Skeletal muscle satellite cell (primary cell): Measurements from ENCODE around the gene SMIM8.

Experiments
- H3K27me3 ChIP-seq: 2 replicates; pipeline ENCODE4 v1.7.0; 2013; ENCODE audit warnings: low read length; ENCODE audit not compliant: control insufficient read depth, insufficient read depth
- H3K36me3 ChIP-seq: 2 replicates; pipeline ENCODE4 v1.7.0; 2013; ENCODE audit warnings: mild to moderate bottlenecking, control low read depth, low read length; ENCODE audit not compliant: insufficient read depth
- H3K4me1 ChIP-seq: 2 replicates; pipeline ENCODE4 v1.7.0; 2013; ENCODE audit warnings: low read length; ENCODE audit not compliant: control insufficient read depth, insufficient read depth
- H3K4me2 ChIP-seq: 2 replicates; pipeline ENCODE4 v1.7.0; 2013; ENCODE audit warnings: mild to moderate bottlenecking, low read length
- H3K4me3 ChIP-seq: 2 replicates; pipeline ENCODE4 v1.7.0; 2013; ENCODE audit warnings: low read length
- H3K9ac ChIP-seq: 2 replicates; pipeline ENCODE4 v1.7.0; 2013; ENCODE audit warnings: mild to moderate bottlenecking, low read depth, low read length, moderate library complexity
- H3K9me3 ChIP-seq: replicated peaks from 2 replicates; pipeline ENCODE4 v1.7.0; 2013; ENCODE audit warnings: mild to moderate bottlenecking, control low read depth, low read length

The SMIM8 gene

DNA sequence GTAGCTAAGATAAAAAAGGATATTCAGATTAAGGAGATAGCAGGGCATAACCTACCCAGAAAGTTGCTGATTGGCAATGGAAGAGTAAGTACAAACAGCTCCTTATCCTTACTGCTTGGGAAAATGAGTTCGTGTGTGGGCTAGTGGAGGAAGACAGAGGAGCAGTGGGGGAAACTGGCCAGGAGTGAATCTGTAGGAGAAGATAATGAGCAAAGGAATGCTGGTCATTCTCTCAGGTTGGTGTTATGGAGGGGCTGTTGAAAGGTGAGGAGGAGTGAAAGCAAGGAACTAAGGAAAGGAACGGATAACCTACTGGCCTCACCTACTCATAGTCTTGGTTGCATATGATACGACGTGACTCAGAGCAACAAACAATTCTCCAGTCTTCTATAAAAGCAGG lies 14.0 kb downstream of the SMIM8 start:
- H3K4me2 ChIP-seq: no peak overlapping the region
- H3K27me3 ChIP-seq: no peaks in the 10 kb centered on the region
- H3K9ac ChIP-seq: no peak overlapping the region
- H3K9me3 ChIP-seq: no peaks in the 10 kb centered on the region
- H3K4me3 ChIP-seq: no peak overlapping the region
- H3K36me3 ChIP-seq: no peaks in the 10 kb centered on the region
- H3K4me1 ChIP-seq: no peaks in the 10 kb centered on the region

DNA sequence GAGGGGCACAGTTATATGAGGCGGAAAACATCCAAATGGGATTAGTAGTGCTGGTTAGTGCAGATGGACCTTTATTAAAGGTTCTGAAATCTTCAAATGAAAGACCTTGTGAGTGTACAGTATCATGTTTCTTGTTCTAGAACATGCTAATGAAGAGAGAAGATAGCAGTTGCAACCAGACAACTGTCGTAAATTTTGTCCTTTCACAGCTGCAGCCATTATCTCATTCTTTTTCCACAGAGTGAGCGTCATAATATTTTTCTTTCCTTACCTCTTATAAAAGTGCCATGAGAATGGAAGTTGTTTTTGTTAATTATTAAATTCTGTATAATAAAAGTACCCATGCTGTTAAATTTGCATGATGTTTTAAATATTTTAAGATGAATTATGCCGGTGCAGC lies 17.8 kb downstream of the SMIM8 start:
- no peaks in the 10 kb centered on the region for H3K36me3 ChIP-seq
- no peaks in the 10 kb centered on the region for H3K27me3 ChIP-seq
- H3K4me2 ChIP-seq: no peak overlapping the region
- H3K9ac ChIP-seq: no peak overlapping the region
- no peaks in the 10 kb centered on the region for H3K9me3 ChIP-seq
- H3K4me1 ChIP-seq: no peaks in the 10 kb centered on the region
- no peak overlapping the region for H3K4me3 ChIP-seq

DNA sequence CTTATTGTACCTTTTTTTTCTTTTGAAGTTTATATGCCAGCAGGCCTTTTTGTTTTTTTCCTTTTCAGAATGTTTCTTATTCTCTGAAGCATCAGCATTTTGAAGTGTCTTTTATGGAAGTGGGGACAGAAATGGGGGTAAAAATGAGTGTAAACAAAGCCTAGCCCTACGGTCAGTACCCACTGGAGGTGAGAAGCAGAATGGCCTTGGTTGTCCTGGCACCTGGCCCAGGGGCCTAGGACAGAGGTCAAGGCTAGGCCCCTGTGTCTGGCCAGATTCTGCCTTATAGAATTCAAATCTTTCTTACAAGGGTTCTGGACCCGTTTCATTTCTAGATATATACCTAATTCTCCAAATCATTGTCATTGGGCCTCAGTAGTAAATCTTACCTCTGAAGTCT lies 18.8 kb downstream of the SMIM8 start:
- Histone ChIP-seq H3K27me3 (no peaks in the 10 kb centered on the region), H3K4me1 (no peaks in the 10 kb centered on the region), H3K4me2 (no peak overlapping the region), H3K4me3 (no peak overlapping the region), H3K9ac (no peak overlapping the region), H3K9me3 (no peaks in the 10 kb centered on the region), H3K36me3 (no peaks in the 10 kb centered on the region)

DNA sequence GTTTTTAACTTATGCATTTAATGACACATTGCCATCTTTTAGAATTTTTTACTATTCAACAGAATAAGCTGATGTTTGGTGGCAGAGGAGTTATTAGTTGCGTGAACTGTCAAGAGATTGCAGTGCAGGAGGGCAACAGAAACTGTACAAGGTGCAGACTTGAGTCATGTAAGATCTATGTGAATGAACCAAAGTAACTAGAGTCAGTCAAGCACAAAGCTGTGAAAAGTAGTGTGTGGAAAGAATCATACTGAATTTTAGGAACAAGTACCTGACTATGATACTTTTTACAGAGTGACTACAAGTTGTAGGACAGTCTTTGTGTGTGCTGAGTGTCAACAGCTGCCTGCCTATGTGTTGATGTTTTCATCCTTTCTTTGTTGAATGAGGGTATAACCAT lies 19.5 kb downstream of the SMIM8 start:
- Histone ChIP-seq H3K36me3 (no peaks in the 10 kb centered on the region), H3K9ac (no peak overlapping the region), H3K27me3 (no peaks in the 10 kb centered on the region)

DNA sequence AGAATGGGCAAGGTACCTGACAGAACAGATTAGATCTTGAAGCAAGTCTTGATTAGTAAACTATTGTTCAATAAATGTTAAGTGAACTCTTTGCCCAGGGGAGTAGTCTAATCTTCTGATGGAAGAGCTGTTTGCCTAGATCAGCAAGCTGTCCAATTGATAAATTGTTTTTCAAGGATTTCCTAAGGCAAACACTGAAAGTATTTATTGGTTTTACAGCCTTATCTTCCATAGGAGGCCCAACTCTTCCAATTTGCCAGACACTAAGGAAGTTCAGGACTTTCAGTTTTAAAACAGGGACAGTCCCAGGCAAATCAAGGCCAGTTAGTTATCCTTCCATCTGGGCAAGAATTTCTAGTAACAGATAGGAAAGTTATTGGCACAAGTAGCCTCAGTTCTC lies 20.4 kb downstream of the SMIM8 start:
- no peaks in the 10 kb centered on the region for H3K36me3 ChIP-seq
- no peak overlapping the region for H3K4me2 ChIP-seq
- no peak overlapping the region for H3K4me3 ChIP-seq
- no peaks in the 10 kb centered on the region for H3K4me1 ChIP-seq
- H3K9me3 ChIP-seq: no peaks in the 10 kb centered on the region
- H3K9ac ChIP-seq: no peak overlapping the region
- H3K27me3 ChIP-seq: no peaks in the 10 kb centered on the region

More for the DNA sequence above, 19.5 kb downstream of the SMIM8 start:
- Histone ChIP-seq H3K9me3 (no peaks in the 10 kb centered on the region), H3K4me3 (no peak overlapping the region), H3K4me1 (no peaks in the 10 kb centered on the region), H3K4me2 (no peak overlapping the region)

DNA sequence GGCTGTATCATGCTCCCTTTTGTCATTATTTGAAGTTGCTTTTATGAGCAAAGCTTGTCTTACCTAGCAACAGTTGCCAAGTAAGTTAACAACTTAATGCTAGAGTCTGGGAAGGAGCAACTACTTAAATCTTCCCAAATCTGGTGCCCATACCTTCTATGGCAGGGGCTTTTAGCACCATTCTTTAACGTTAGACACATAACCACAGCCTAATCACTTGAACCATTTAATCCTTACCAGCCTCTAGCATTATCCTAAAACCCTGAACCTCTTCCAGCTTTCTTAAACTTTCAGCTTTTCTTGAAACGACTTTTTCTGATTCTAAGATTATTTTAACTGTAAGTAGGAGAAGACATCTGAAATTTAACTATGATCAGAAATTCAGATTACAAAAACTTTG lies 22.3 kb downstream of the SMIM8 start, which contains the start of gene C6orf163:
TSS of gene C6orf163 (plus strand) at position 83 of the 400 bp plus-strand sequence. CDS start at position 370, 287 bp downstream.
- no peak within 1 kb of the TSS for H3K4me3 ChIP-seq
- H3K9me3 ChIP-seq: no peaks in the 10 kb centered on the region
- H3K4me2 ChIP-seq: no peak within 1 kb of the TSS
- H3K27me3 ChIP-seq: no peaks in the 10 kb centered on the region
- H3K9ac ChIP-seq: no peak within 1 kb of the TSS
- H3K36me3 ChIP-seq: no peaks in the 10 kb centered on the region
- H3K4me1 ChIP-seq: no peaks in the 10 kb centered on the region

DNA sequence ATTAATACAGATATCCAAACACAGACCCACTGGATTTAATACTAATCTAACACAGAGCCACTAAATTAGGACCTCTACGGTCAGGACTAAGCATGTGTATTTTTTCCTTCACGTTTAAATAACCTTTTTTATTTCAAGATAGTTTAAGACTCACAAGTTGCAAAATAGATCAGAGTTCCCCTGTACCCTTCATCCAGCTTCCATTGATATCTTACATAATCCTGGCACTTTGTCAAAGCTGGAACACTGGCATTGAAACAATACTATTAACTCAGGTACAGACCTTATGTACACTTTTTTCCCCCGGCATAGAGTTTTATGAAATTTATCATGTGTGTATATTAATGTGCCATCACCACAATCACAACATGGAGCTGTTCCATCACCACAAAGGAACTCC lies 24.3 kb downstream of the SMIM8 start:
- H3K36me3 ChIP-seq: no peaks in the 10 kb centered on the region
- no peak overlapping the region for H3K4me2 ChIP-seq
- H3K9ac ChIP-seq: no peak overlapping the region
- H3K9me3 ChIP-seq: no peaks in the 10 kb centered on the region
- no peaks in the 10 kb centered on the region for H3K27me3 ChIP-seq
- no peaks in the 10 kb centered on the region for H3K4me1 ChIP-seq
- no peak overlapping the region for H3K4me3 ChIP-seq

DNA sequence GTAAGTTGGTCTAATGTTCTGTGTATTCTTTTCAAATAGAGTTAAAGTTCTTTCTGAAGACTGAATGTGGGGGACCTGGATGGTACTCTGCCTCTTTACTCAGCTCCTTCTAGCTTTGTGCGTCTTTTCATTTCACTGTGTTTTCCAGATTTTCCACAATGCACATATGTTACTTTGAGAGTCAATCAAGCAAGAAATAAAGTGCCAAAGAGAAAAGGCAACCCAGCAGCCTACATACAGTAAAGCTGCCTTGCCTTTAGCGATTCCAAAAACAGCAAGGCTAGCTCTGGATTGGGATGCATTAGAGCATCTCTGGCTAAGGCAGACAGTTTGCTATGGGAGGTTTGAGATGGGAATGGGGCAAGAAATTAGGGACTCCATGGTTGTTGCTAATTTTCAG lies 27.5 kb downstream of the SMIM8 start:
- Histone ChIP-seq H3K27me3 (no peaks in the 10 kb centered on the region), H3K36me3 (no peaks in the 10 kb centered on the region), H3K4me2 (no peak overlapping the region), H3K4me1 (no peaks in the 10 kb centered on the region), H3K4me3 (no peak overlapping the region), H3K9ac (no peak overlapping the region), H3K9me3 (no peaks in the 10 kb centered on the region)

DNA sequence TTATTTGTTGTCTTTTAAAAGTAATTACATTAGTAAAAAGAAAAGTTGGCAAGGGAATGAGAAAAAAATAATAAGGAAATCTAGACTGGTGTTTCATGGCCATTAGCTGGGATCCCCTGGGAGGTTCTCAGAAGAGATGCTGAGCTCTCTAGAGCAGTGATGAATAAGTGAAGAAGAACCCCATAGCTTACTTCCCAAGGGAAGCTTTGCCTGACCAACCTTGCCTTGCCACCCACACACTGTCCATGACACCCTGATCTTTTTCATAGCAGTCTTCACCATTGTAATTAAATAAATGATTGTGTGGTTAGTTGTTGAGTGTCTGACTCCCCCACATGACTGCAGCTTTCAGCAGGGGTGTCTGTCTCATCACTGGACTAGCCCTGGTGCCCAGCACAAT lies 28.1 kb downstream of the SMIM8 start:
- no peak overlapping the region for H3K9ac ChIP-seq
- no peaks in the 10 kb centered on the region for H3K27me3 ChIP-seq
- H3K4me2 ChIP-seq: no peak overlapping the region
- no peaks in the 10 kb centered on the region for H3K36me3 ChIP-seq
- H3K9me3 ChIP-seq: no peaks in the 10 kb centered on the region
- H3K4me3 ChIP-seq: no peak overlapping the region
- no peaks in the 10 kb centered on the region for H3K4me1 ChIP-seq

DNA sequence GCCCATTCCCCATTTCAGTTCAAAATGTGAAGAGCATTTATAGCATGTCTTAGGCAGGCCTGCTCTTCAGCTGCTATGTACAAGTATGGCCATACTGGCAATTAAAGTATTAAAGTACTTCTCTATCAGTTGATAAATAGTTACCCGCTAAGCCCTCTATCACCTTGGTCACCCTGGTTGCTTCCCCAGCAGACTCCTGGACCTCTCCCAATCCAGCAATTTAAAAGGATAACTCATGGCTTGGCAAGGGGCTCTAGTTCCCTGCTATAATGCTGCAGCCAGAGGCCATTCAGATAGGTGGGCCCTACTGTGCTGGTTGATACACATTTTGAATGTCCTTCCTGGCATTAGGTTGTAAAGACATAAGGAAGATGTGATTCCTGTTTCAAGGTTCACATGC lies 29.2 kb downstream of the SMIM8 start:
- no peak overlapping the region for H3K9ac ChIP-seq
- no peaks in the 10 kb centered on the region for H3K9me3 ChIP-seq
- no peak overlapping the region for H3K4me3 ChIP-seq
- H3K4me1 ChIP-seq: no peaks in the 10 kb centered on the region
- no peaks in the 10 kb centered on the region for H3K27me3 ChIP-seq
- no peaks in the 10 kb centered on the region for H3K36me3 ChIP-seq
- H3K4me2 ChIP-seq: no peak overlapping the region

DNA sequence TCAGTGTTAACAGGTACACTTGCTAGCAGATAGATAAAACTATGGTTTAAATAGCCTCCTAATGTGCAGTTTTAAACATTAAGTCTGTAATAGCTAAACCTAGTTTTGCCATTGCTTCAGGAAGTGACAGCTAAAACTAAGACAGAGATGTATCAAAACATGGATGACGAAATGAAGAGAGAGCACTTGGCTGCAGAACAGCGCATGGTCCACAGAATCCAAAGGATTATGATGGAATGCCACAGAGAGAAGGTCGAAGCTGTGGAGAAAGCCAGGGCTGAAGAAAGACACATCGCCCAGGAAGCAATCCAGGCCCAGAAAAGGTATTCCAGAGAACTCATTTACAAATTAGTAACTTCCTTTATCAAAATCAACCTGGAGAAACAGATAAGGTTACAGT lies 33.8 kb downstream of the SMIM8 start:
- Histone ChIP-seq H3K27me3 (no peaks in the 10 kb centered on the region), H3K4me3 (no peak overlapping the region), H3K4me2 (no peak overlapping the region), H3K9ac (no peak overlapping the region), H3K4me1 (no peaks in the 10 kb centered on the region), H3K9me3 (no peaks in the 10 kb centered on the region), H3K36me3 (no peaks in the 10 kb centered on the region)

DNA sequence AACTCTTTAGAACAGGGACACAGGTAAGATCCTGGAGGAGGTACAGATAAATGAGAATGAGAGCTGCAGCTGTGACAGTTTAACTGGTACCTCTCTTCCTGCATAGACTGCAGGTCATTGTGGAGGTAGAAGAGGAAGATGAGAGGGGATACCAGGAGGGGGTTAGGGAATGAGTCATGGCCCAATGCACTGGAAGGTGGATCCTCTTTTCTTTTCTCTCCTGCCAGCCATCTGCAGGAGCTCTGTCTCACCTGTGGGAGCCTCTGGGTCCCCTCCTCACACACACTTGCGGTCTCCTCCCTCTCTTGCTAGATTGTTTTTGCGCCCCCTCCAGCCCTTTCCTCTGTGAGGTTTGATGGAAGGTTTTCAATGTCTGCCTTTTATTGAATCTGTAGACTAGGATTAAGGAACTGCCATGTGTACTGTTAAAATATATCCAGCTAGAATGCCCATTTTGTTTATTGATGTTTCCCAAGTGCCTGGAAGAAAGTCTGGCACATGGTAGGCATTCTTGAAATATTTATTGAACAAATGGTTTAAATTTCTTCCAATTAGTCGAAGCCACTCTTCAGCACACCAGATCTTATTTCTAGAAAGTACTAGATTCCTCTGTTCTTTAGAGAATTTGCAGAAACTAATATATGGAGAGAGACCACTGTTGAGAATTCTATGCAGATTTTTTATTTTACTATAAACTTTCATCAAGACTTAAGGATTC lies 35.2 kb downstream of the SMIM8 start:
- Histone ChIP-seq H3K4me2 (no peak overlapping the region), H3K4me3 (no peak overlapping the region), H3K27me3 (no peaks in the 10 kb centered on the region), H3K9ac (no peak overlapping the region), H3K9me3 (no peaks in the 10 kb centered on the region), H3K36me3 (no peaks in the 10 kb centered on the region), H3K4me1 (no peaks in the 10 kb centered on the region)
